Measurements from ENCODE around the gene LDB2.
"Not testable (repeated sequence)": the region's sequence is repeated elsewhere in the genome, so short reads cannot be mapped to it uniquely, and the experiment has no call there.

Gene LDB2

DNA sequence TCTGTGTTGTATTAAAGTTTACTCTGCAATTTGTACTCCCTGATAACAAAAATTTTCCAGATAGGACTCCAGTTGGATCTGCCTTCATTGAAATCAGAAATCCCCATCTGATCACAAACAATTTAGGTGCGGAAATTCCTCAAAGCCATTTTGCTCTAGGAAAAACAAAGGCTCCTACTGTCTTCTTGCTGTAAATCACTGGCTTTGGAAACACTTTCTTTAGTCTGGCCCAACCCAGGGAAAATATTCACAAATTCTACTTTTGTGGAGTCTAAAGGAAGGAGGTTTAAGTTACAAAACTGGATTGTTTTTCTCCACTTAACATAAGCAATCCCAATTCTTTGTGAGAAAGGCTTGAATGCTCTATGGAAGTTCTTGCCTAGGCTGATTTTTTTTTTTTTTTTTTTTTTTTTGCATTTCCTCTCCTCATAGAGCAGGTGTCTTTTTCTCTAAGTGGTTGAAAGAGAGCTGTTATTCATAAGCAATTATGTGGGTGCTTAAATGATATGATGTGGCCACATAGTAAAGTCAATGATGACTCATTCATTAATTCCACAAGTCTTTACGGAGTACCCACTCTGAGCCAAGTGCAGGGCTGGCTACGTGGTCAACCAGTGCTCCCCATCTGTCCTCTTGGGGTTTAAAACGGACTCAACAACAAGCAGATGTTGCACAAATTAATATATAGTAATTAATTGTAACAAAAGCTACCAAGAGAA lies 261.4 kb downstream of the LDB2 start:
- no peak for DNase-seq

GRCh38 chr4:16636304-16636703 lies 262.1 kb downstream of the LDB2 start:
- DNase-seq = no peak

DNA sequence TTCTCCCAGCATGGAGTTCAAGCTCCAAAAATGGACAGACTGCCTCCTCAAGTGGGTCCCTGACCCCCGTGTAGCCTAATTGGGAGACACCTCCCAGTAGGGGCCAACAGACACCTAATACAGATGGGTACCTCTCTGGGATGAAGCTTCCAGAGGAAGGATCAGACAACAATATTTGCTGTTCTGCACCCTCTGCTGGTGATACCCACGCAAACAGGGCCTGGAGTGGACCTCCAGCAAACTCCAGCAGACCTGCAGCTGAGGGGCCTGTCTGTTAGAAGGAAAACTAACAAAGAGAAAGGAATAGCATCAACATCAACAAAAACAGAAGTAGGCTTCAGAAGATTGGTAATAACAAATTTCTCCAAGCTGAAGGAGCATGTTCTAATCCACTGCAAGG lies 269.2 kb downstream of the LDB2 start:
- not testable (repeated sequence) for DNase-seq

DNA sequence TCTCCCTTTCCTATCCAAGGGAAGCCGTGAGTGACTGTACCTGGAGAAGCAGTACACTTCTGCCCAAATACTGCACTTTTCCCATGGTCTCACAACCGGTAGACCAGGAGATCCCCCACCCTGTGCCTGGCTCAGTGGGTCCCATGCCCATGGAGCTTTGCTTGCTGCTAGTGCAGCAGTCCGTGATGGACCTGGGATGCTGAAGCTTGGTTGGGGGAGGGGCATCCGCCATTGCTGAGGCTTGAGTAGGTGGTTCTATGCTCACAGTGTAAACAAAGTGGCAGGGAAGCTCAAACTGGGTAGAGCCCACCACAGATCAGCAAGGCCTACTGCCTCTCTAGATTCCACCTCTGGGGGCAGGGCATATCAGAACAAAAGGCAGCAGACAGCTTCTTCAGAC lies 269.6 kb downstream of the LDB2 start:
- DNase-seq = not testable (repeated sequence)

DNA sequence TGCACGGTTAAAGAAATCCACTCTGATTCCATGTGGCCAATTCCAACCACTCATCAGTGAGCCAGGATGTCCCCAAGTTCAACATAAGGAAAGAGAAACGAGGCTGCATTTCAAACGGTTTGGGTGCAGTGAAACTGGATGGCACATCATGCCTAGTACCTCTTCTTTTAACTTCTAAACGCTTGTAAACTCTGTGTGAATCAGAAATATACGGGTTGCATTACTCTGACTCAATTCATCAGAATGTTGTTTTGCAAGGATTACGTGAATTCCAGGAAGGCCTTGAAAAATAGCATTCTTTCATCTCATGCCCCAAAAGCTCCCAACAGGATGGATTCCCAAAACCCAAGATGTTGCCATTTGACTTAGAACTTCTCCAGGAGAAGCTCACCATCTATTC lies 270.4 kb downstream of the LDB2 start:
- no peak for DNase-seq

DNA sequence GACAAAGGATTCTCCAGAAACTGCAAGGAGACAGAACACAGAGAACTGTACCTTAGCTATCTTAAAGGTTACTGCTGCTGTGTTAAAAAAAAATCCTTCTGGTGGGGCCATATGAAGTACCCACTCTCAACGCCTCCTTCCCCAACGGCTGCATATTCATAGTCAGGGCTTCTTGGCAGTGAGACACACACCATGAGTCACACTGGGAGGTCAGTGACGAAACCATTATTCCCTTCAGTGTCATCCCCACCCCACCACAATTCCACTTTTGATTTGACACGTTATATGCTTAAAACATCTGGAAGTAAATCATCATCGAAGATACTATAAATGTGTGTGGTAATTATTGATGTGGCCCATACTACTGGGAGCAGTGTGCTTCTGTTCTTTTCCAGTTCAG lies 271.5 kb downstream of the LDB2 start:
- DNase-seq = no peak

DNA sequence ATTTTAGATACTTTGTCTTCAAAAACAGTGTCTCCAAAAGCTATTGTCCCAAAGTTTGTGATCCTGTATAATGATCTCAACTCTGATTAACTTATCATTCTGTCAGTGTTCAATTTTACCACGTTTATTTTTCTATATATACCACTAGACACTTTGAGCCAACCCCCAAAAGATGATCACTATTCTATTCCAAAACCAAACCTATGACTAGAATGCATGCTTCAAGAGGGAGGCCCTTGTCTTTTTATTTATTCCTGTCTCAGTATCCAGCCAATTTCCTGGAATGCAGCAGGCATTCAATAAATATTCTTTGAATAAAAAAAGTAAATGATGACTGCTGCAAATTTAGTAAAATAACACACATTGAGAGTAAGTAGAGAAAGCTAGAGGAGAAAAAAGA lies 275.6 kb downstream of the LDB2 start:
- no peak for DNase-seq

GRCh38 chr4:16617435-16617834 lies 281.0 kb downstream of the LDB2 start:
- no peak for DNase-seq

DNA sequence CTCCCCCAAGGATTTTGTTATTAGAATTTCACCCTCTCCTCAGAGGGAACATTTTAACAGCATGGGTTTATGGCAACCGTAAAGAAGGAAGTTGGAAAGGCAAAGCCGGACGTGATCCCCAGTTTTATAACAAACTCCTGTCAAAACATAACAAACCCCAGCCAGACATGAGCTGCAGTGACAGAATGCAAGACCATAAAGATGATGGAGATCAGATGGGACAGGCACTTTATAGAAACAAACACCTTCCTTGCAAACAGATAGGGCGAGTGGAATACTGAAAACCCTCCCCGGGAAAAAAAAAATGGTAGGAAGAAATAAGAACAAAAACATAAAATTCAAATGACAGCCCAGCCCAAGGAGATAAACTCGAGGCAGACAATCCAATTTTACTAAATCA lies 281.4 kb downstream of the LDB2 start:
- no peak for DNase-seq

DNA sequence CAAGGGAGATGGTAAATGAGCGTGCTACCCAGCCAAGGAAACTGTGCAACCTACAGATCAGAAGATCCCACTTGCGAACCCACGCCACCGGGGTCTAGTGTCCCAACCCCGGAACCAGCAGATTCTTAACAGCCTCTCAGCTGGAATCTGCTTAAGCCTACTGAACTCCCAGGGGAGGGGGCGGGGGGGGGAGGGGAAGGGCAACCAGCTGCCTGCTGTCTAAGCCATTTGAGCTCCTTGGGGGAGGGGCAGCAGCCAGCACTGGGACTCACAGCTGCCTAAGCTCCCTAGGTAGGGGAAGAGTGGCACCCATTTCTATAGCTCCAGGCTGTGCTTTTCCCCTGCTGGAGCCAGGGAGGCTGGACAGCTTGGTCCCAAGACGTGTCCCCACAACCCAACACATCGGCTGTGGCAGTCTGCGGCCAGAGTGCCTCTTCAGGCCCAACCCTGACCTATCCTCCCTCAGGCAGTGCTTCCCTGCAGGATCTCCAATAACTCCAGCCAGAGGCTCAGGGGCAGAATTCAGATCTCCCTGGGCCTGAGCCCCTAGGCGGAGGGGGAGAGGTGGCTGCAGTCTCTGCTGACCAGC lies 289.2 kb downstream of the LDB2 start:
- no peak for DNase-seq

- no peak for DNase-seq
Observed at GRCh38 chr4:16608611-16609125, 289.8 kb downstream of the LDB2 start.

DNA sequence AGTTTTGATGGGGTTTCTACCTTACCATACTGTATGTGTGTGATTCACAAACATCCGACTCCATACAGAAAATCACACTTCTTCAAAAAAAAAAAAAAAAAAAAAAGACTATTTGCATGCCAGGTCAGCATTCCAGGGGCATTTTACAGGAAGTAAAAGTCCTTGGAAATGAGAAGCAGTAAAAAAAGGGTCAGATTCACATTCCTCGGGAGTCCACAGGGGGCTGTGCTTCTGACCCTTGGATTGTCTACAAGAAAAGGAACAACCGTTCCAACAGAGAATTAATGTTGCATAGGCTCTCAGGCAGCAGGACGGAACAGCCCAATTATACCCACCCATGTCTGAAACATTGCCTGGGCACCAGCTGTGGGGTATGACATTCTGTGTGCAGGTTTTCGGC lies 290.3 kb downstream of the LDB2 start:
- DNase-seq = no peak

GRCh38 chr4:16607241-16608066 lies 291.0 kb downstream of the LDB2 start:
- no peak for DNase-seq

DNA sequence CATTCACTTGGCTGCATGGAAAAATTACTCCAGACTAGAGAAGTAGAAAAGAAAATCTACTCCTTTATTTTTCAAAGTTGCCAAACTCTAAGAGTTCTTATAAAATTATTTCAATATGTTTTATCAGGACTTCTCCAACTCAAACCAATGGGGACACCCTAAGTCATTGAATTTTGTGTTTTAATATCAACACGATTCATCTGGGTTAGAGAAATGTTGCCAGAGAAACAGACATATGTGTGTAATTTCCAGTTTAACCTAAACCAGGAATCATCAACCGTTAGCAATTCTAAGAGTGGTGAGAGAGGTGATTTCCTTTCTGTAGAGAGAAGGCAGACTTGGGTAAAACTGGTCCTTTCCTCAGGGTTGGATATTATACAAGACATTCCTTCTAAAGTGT lies 291.8 kb downstream of the LDB2 start:
- no peak for DNase-seq

DNA sequence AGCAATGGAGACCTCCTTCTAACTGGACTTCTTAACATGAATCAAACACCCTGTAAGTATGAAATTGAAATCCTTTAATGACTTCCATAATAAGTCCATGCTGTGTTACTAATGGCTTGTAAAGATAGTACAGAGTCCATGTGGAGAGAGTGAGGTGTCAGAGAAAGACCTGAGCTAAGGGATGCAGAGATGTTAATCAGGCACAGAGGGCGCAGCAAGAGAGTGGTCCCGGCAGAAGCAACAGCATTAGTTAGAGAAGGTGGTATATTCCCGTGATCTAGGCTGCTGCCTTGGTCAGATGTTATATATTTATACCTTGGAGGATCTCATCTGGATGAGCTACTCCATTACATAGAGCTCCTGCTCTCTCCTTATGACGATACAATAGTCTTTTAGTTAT lies 295.3 kb downstream of the LDB2 start:
- DNase-seq = no peak

- no peak for DNase-seq
Observed at GRCh38 chr4:16598597-16599206, 299.7 kb downstream of the LDB2 start.

DNA sequence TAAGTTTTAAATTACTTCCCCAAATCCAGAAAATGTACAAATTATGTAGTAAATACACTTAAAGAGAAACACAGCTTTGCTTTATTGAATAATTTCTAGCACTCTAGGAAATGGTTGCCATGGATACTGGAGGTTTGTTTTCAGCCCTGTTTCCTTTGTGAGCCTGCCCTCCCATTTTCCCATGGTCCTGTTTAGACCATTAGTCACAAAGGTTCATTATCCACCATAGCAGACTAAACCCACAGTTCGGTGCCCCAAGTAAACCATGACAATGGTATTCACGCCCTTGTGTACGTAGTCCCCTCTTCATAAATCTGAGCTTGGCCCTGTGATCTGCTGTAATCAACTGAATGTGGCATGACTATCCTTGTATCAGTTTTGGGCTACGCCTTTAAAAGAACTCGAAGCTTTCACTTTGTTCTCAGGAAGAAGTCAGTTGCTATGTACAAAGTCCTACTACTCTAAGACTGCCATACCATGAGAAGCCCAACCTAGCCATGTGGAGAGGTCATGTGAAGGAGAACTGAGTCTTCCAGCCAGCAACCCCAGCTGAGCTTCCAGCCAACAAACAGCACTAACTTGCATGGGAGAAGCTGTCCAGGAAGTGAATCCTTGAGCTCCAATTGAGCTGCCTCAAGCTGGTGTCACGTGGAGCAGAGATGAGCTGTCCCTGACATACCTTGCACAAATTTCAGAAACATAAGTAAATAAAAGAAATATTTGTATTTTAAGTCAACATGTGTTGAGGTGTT lies 300.4 kb downstream of the LDB2 start:
- DNase-seq = no peak

DNA sequence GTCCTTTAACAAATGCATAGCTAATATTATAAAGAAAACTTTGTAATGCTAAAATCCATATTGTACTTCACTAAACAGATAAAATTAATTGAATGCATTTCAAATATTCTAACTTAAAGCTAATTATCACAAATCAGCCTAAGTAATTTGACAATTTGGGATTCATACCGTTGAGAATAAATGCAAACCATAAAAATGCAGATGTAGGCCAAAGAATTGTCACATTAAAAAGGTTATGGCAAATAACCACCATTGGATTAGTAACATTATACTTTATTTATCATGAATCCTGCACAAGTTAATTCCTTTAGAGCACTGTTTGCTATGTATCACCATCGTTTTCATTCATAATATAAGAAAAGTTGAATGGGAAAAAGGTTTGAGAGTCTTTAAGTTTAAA lies 301.0 kb downstream of the LDB2 start:
- DNase-seq = no peak

- DNase-seq = no peak
Observed at GRCh38 chr4:16596267-16596666, 302.2 kb downstream of the LDB2 start.

- no peak for DNase-seq
Observed at GRCh38 chr4:16594128-16594527, 304.3 kb downstream of the LDB2 start.

GRCh38 chr4:16593386-16593785 lies 305.1 kb downstream of the LDB2 start:
- no peak for DNase-seq

- DNase-seq = no peak
Observed at GRCh38 chr4:16591272-16591826, 307.1 kb downstream of the LDB2 start.
